Right lobe of liver (tissue), 6 donors: ENCODE measurements around the gene KLHL30. TPM values are rescaled to one million over a fixed set of nuclear protein-coding genes. Genes with fewer than 3 reads are reported as not detected.
A peak's percentile ranks its signal among the peaks of the same experiment; 100 is the strongest.

Experiments used
- ATAC-seq, 4 donors: fragments of 200-7000 bp; cut with Tn5 transposase; one replicate each; pipeline ENCODE4 v1.9.1; 2020; ENCODE audit warnings: mild to moderate bottlenecking in 4 of 4, moderate library complexity in 4 of 4
- DNase-seq, 3 donors: peaks; one replicate each; pipeline ENCODE4 v3.0.0-alpha.2; 2020
- H3K27ac ChIP-seq, 3 donors: fragments of 200-600 bp; one replicate each; pipeline ENCODE4 v1.8.0; 2022
- H3K27me3 ChIP-seq, 2 donors: fragments of 200-600 bp; one replicate each; pipeline ENCODE4 v1.8.0; 2022
- H3K36me3 ChIP-seq, 4 donors: fragments of 200-600 bp; sonication (generic) in 1 of 4; one replicate each; pipeline versions ENCODE4 v1.5.1 to v1.8.0; 2017 to 2022; ENCODE audit warnings: control low read depth in 1 of 4
- H3K4me1 ChIP-seq, 4 donors: fragments of 200-600 bp; sonication (generic) in 1 of 4; one replicate each; pipeline versions ENCODE4 v1.5.1 to v1.8.0; 2017 to 2022; ENCODE audit warnings: control low read depth in 1 of 4
- H3K4me3 ChIP-seq, 3 donors: fragments of 200-600 bp; one replicate each; pipeline ENCODE4 v1.8.0; 2022
- H3K9me3 ChIP-seq, 4 donors: fragments of 200-600 bp; sonication (generic) in 1 of 4; one replicate each; pipeline versions ENCODE4 v1.5.1 to v1.8.0; 2017 to 2022; ENCODE audit warnings: control low read depth in 1 of 4
- POLR2A ChIP-seq: fragments of 450-650 bp; IDR thresholded peaks from one replicate; pipeline ENCODE4 v1.6.1; 2017; ENCODE audit warnings: antibody characterized with exemption, mild to moderate bottlenecking
- WGBS: methylation state at CpG from one replicate; pipeline ENCODE4 v1.1.6; 2018; ENCODE audit warnings: low coverage, low lambda C conversion rate; ENCODE audit not compliant: insufficient coverage; ENCODE audit errors: missing lambda C conversion rate; 5-methylcytosine and 5-hydroxymethylcytosine counted together
- intact Hi-C, 2 donors: fragments of 100-400 bp; cut with DNase I; formaldehyde crosslinking; loops; one replicate each; pipeline versions ENCODE4 v1.11.2 to v1.14.1; 2022
- total RNA-seq, 6 experiments: library from RNA; depleted of rRNA in 2 of 6; stranded (reverse); fragments of >200 nt in 2 of 6; fragmentation: NEBNext Ultra II Directional in 3 of 6; extraction: Animal tissue kit (Norgen Biotek cat#: 25700) in 3 of 6; gene quantifications; one replicate each; pipeline versions ENCODE4 v1.1.0 to v1.2.4, GENCODE V29; 2016 to 2023
- TF ChIP-seq, protein P1 (sequence below), 4 donors: fragments of 200-600 bp in 3 of 4; fragments of 450-650 bp in 1 of 4; IDR thresholded peaks; one replicate each; pipeline versions ENCODE4 v1.5.1 to v1.8.0; 2016 to 2022; ENCODE audit warnings: antibody characterized with exemption in 4 of 4, mild to moderate bottlenecking in 2 of 4
- donor health status: DM: no; HTN: yes; CAD: no.
- donor health status: DM: no; HTN: no; CAD: no.
- donor health status: DM: no; HTN: no; CAD: no.
- donor health status: DM: no; HTN: yes; CAD: no.
- donor health status: DM: no; HTN: yes; CAD: no.

KLHL30 gene
- total RNA-seq, 6 experiments from 2014 or later = 0.04 to 0.19 (median 0.11) TPM; not detected in 2

DNA sequence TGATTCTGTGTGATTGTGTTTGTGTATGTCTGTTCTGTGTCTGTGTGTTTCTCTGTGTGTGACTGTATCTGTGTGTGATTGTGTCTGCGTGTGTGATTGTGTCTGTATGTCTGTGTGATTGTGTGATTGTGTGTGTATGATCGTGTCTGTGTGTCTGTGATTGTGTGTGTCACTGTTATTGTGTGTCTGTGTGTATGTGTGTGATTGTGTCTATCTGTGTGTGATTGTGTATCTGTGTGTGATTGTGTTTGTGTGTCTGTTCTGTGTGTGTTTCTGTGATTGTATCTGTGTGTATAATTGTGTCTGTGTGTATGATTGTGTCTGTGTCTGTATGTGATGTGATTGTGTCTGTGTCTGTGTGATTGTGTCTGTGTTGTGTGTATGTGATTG lies 11.7 kb upstream of the KLHL30 start:
- TF ChIP-seq, protein P1, sequence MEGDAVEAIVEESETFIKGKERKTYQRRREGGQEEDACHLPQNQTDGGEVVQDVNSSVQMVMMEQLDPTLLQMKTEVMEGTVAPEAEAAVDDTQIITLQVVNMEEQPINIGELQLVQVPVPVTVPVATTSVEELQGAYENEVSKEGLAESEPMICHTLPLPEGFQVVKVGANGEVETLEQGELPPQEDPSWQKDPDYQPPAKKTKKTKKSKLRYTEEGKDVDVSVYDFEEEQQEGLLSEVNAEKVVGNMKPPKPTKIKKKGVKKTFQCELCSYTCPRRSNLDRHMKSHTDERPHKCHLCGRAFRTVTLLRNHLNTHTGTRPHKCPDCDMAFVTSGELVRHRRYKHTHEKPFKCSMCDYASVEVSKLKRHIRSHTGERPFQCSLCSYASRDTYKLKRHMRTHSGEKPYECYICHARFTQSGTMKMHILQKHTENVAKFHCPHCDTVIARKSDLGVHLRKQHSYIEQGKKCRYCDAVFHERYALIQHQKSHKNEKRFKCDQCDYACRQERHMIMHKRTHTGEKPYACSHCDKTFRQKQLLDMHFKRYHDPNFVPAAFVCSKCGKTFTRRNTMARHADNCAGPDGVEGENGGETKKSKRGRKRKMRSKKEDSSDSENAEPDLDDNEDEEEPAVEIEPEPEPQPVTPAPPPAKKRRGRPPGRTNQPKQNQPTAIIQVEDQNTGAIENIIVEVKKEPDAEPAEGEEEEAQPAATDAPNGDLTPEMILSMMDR (IDR thresholded peaks at IDR 0.05) = no peak
- TF ChIP-seq POLR2A = no peak
- intact Hi-C loops = no loop called here
- H3K4me3 ChIP-seq = no peak overlapping the region
- no peak overlapping the region for H3K27ac ChIP-seq
- DNase-seq (no peak), ATAC-seq (no peak)
- H3K9me3 ChIP-seq = no peaks in the 10 kb centered on the region
- H3K4me1 ChIP-seq = no peaks in the 10 kb centered on the region
- H3K27me3 ChIP-seq = no peaks in the 10 kb centered on the region
- H3K36me3 ChIP-seq = no peaks in the 10 kb centered on the region
- WGBS = 90% methylated on average over 2 of the region's 2 CpGs

DNA sequence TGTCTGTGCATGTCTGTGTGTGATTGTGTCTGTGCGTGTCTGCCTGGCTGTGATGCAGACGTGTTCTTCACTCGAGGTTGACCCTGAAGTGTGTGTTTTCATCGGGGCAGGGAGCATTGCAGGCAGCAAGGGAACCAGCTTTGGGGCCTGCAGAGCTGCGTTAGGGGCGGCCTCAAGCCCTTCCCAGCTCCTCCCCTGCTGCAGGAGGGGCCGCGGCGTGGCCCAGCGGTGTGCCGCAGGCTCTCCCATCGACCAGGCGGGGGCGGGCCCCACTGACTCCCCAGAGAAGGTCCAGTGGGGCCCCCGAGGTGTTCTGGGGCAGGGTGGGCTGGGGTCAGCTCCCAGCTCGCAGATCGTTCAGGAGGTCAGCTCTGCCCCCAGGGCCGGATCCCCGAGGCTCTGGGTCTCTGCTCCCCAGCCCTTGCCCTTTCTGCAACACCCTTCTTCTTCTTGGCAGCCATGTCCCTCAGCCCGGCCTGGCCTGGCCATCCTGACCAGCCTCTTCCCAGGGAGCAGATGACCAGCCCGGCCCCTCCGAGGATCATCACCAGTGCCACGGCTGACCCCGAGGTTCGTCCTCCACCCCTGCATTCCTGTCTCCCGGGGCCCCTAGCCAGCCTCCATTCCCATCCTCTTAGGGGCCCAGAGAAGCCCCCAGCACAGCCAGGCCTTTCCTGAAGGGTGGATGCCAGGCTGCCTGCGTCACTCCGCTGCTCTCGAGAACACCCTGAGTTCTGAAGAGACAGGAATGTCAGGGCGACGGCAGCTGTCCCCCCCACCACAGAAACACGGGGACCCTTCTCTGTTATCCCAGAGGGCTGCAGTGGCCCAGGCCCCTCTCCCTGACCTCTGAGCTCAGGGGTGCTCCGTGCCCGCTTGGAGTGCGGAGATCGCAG lies 11.1 kb upstream of the KLHL30 start:
- Histone ChIP-seq H3K27ac (no peak overlapping the region), H3K27me3 (no peaks in the 10 kb centered on the region), H3K36me3 (no peaks in the 10 kb centered on the region), H3K4me1 (no peaks in the 10 kb centered on the region), H3K4me3 (no peak overlapping the region), H3K9me3 (no peaks in the 10 kb centered on the region)
- WGBS = 72% methylated on average over 8 of the region's 36 CpGs
- DNase-seq (peak in 2 of 3 donors; percentile 18 to 52), ATAC-seq (peak in 2 of 4 donors; percentile 12 to 17)
- TF ChIP-seq, protein P1 (IDR thresholded peaks at IDR 0.05) = no peak
- no peak for TF ChIP-seq POLR2A
- intact Hi-C loops = no loop called here

DNA sequence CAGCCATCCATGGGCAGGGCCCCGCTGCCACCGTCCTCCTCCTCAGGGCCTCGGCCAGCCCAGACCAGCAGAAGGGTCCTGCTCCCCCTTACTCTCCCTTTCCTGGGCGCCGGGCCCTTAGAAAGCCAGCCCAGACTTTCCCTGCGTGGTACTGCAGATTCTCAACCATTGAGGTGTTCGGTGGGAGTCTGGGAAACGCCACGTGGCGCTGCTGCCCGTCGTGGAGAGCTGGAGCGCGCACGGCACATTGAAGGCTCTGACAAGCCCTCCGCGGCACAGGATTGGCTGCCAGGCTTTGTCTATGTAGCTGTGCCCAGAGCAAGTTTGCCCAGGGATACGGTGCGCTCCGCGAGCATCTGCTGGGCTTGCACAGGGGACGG lies 10.4 kb upstream of the KLHL30 start:
- H3K36me3 ChIP-seq = no peaks in the 10 kb centered on the region
- no peaks in the 10 kb centered on the region for H3K27me3 ChIP-seq
- no peak overlapping the region for H3K4me3 ChIP-seq
- no peaks in the 10 kb centered on the region for H3K4me1 ChIP-seq
- DNase-seq (no peak), ATAC-seq (no peak)
- WGBS = 94% methylated on average over 14 of the region's 22 CpGs
- intact Hi-C loops = no loop called here
- H3K27ac ChIP-seq = no peak overlapping the region
- no peak for TF ChIP-seq POLR2A
- TF ChIP-seq, protein P1 (IDR thresholded peaks at IDR 0.05) = no peak
- no peaks in the 10 kb centered on the region for H3K9me3 ChIP-seq

DNA sequence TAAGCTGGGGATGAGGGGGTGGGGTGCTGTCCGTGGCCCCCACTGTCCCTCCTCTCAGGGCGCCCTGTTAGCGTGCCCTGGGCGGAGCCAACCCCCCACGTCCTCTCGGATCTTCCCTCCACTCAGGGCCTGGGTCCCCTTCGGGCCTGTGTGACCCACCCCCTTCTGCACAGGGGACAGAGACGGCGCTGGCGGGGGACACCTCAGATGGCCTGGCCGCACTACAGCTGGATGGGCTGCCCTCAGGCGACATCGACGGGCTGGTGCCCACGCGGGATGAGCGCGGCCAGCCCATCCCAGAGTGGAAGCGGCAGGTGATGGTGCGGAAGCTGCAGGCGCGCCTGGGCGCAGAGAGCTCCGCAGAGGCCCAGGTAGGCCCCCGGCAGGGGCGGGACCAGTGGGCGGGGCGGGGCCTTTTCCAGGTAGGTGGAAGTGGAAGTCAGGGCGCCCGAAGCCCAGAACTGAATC lies 9.9 kb upstream of the KLHL30 start:
- peak in 1 of 3 donors; percentile 12 for DNase-seq
- Histone ChIP-seq H3K27me3 (no peaks in the 10 kb centered on the region), H3K4me1 (no peaks in the 10 kb centered on the region), H3K9me3 (no peaks in the 10 kb centered on the region), H3K4me3 (no peak overlapping the region), H3K27ac (no peak overlapping the region), H3K36me3 (no peaks in the 10 kb centered on the region)
- no peak for TF ChIP-seq POLR2A
- TF ChIP-seq, protein P1 (IDR thresholded peaks at IDR 0.05) = no peak
- no peak for ATAC-seq
- intact Hi-C loops = no loop called here
- WGBS = no CpG with 5 or more reads among the region's 30 CpGs
